ENCODE data around the gene PIK3C3.

GRCh38 chr18:42086288-42086687, 131.3 kb downstream of the PIK3C3 start:
- TF ChIP-seq ZNF248 (tag by site-specific recombination; IDR thresholded peaks at IDR 0.05) (no peak), PBX3 (CRISPR knock-in tag; IDR thresholded peaks at IDR 0.05) (no peak), MEIS1 (CRISPR knock-in tag; IDR thresholded peaks at IDR 0.05; ENCODE audit: borderline replicate concordance) (no peak), ZNF514 (tag by site-specific recombination; IDR thresholded peaks at IDR 0.05) (no peak), ZNF513 (tag by site-specific recombination; IDR thresholded peaks at IDR 0.05) (no peak), ATF2 (tag by site-specific recombination; IDR thresholded peaks at IDR 0.05; ENCODE audit: low read depth) (no peak), CTCF (tag by site-specific recombination; IDR thresholded peaks at IDR 0.05) (no peak), ZNF701 (tag by site-specific recombination; IDR thresholded peaks at IDR 0.05) (no peak)
